HUES64 (cell line): ENCODE data around the gene RIMBP2. TPM values are rescaled to one million over a fixed set of nuclear protein-coding genes. Genes with fewer than 3 reads are reported as not detected.
"Not testable (repeated sequence)": the region's sequence is repeated elsewhere in the genome, so short reads cannot be mapped to it uniquely, and the experiment has no call there.

Experiments
- H3K27ac ChIP-seq: 2 replicates; pipeline ENCODE4 v1.7.0; 2013; ENCODE audit warnings: low read depth, low read length, inconsistent platforms
- H3K27me3 ChIP-seq: 2 replicates; pipeline ENCODE4 v1.6.1; 2013; ENCODE audit warnings: mild to moderate bottlenecking, low read length; ENCODE audit not compliant: insufficient read depth
- H3K36me3 ChIP-seq: 2 replicates; pipeline ENCODE4 v1.6.1; 2013; ENCODE audit warnings: mild to moderate bottlenecking, low read length; ENCODE audit not compliant: insufficient read depth
- H3K4me1 ChIP-seq: 2 replicates; pipeline ENCODE4 v1.6.1; 2013; ENCODE audit warnings: mild to moderate bottlenecking, low read length, moderate library complexity; ENCODE audit not compliant: insufficient read depth
- H3K4me3 ChIP-seq: 2 replicates; pipeline ENCODE4 v1.5.1; 2013; ENCODE audit warnings: mild to moderate bottlenecking, low read length, moderate library complexity
- H3K9ac ChIP-seq: 2 replicates; pipeline ENCODE4 v1.6.1; 2013; ENCODE audit warnings: mild to moderate bottlenecking, low read depth, low read length
- H3K9me3 ChIP-seq: 2 replicates; pipeline ENCODE4 v1.6.1; 2013; ENCODE audit warnings: low read depth, low read length; ENCODE audit not compliant: insufficient read depth
- WGBS: fragments of 150-250, 120-280 bp; methylation state at CpG from one replicate; pipeline ENCODE4 v1.1.7; 2013; ENCODE audit warnings: missing lambda C conversion rate; 5-methylcytosine and 5-hydroxymethylcytosine counted together
- polyA plus RNA-seq, 2 experiments: library from polyadenylated mRNA; stranded (reverse); fragments of 50-300 nt; gene quantifications; one replicate each; pipeline ENCODE4 v1.2.3, GENCODE V29; 2013

Gene RIMBP2
- 1.5 TPM for polyA plus RNA-seq (2013, experiment 1 of 2)
- 2.4 TPM for polyA plus RNA-seq (2013, experiment 2 of 2)

GRCh38 chr12:130715998-130716968 lies at the start of gene RIMBP2:
Gene RIMBP2, minus strand, starts transcription at chr12:130716299. Its CDS starts 237,286 bp downstream, at chr12:130479013.
- Histone ChIP-seq H3K9ac (no peak within 1 kb of the TSS), H3K4me3 (peak within 1 kb of the TSS; percentile 57), H3K27me3 (peaks cover 70% of the 10 kb centered on the region)

GRCh38 chr12:130765186-130765659 lies 49.1 kb upstream of the RIMBP2 start:
- Histone ChIP-seq H3K27ac (no peak overlapping the region), H3K9ac (no peak overlapping the region), H3K27me3 (no peaks in the 10 kb centered on the region), H3K36me3 (no peaks in the 10 kb centered on the region), H3K4me3 (no peak overlapping the region), H3K4me1 (no peaks in the 10 kb centered on the region), H3K9me3 (peaks cover 13% of the 10 kb centered on the region)
- 92% methylated on average over 8 of the region's 8 CpGs for WGBS

More at GRCh38 chr12:130715998-130716968, at the start of gene RIMBP2:
- 1% methylated on average over 34 of the region's 35 CpGs for WGBS
- Histone ChIP-seq H3K9me3 (peaks cover 5% of the 10 kb centered on the region; the same call in 1 of the 2 replicates), H3K27ac (no peak within 1 kb of the TSS), H3K36me3 (no peaks in the 10 kb centered on the region), H3K4me1 (0 out of 2 replicates have a peak, but pooled peaks cover 8% of the 10 kb centered on the region)

- Histone ChIP-seq H3K4me3 (no peak overlapping the region), H3K36me3 (no peaks in the 10 kb centered on the region), H3K9me3 (peaks cover 13% of the 10 kb centered on the region), H3K9ac (no peak overlapping the region), H3K27ac (no peak overlapping the region), H3K27me3 (no peaks in the 10 kb centered on the region), H3K4me1 (no peaks in the 10 kb centered on the region)
- 96% methylated on average over 14 of the region's 14 CpGs for WGBS
These were observed 48.5 kb upstream of the RIMBP2 start for GRCh38 chr12:130764475-130765185.

- no peaks in the 10 kb centered on the region for H3K4me1 ChIP-seq
- no peaks in the 10 kb centered on the region for H3K36me3 ChIP-seq
- WGBS: 96% methylated on average over 4 of the region's 4 CpGs
- H3K9ac ChIP-seq: no peak overlapping the region
- peaks cover 13% of the 10 kb centered on the region for H3K9me3 ChIP-seq
- H3K4me3 ChIP-seq: no peak overlapping the region
- H3K27me3 ChIP-seq: no peaks in the 10 kb centered on the region
- H3K27ac ChIP-seq: no peak overlapping the region
These were observed 48.0 kb upstream of the RIMBP2 start for GRCh38 chr12:130764073-130764472.

- Histone ChIP-seq H3K9me3 (peaks cover 13% of the 10 kb centered on the region), H3K36me3 (no peaks in the 10 kb centered on the region), H3K27me3 (no peaks in the 10 kb centered on the region), H3K9ac (no peak overlapping the region), H3K4me1 (no peaks in the 10 kb centered on the region), H3K4me3 (no peak overlapping the region), H3K27ac (no peak overlapping the region)
- WGBS: 80% methylated on average over 10 of the region's 10 CpGs
These were observed 46.2 kb upstream of the RIMBP2 start for GRCh38 chr12:130762319-130762675.

- H3K27me3 ChIP-seq: no peaks in the 10 kb centered on the region
- peaks cover 13% of the 10 kb centered on the region for H3K9me3 ChIP-seq
- WGBS: 65% methylated on average over 29 of the region's 29 CpGs
- no peaks in the 10 kb centered on the region for H3K4me1 ChIP-seq
- H3K36me3 ChIP-seq: no peaks in the 10 kb centered on the region
- H3K27ac ChIP-seq: no peak overlapping the region
- H3K4me3 ChIP-seq: no peak overlapping the region
- no peak overlapping the region for H3K9ac ChIP-seq
These were observed 45.6 kb upstream of the RIMBP2 start for GRCh38 chr12:130761537-130762318.

- Histone ChIP-seq H3K4me1 (no peaks in the 10 kb centered on the region), H3K27me3 (no peaks in the 10 kb centered on the region), H3K27ac (no peak overlapping the region), H3K9me3 (no peaks in the 10 kb centered on the region), H3K9ac (no peak overlapping the region), H3K36me3 (no peaks in the 10 kb centered on the region), H3K4me3 (no peak overlapping the region)
- WGBS: 94% methylated on average over 3 of the region's 3 CpGs
These were observed 38.3 kb upstream of the RIMBP2 start for GRCh38 chr12:130754234-130754901.

- Histone ChIP-seq H3K27me3 (no peaks in the 10 kb centered on the region), H3K27ac (no peak overlapping the region), H3K4me1 (peaks cover 3% of the 10 kb centered on the region; the same call in 1 of the 2 replicates), H3K9ac (no peak overlapping the region), H3K4me3 (no peak overlapping the region), H3K9me3 (no peaks in the 10 kb centered on the region), H3K36me3 (no peaks in the 10 kb centered on the region)
- 77% methylated on average over 20 of the region's 20 CpGs for WGBS
These were observed 36.7 kb upstream of the RIMBP2 start for GRCh38 chr12:130752692-130753230.

- not testable (repeated sequence) for H3K9ac ChIP-seq, H3K36me3 ChIP-seq, H3K27me3 ChIP-seq, H3K4me1 ChIP-seq, H3K9me3 ChIP-seq, H3K27ac ChIP-seq, H3K4me3 ChIP-seq
- 91% methylated on average over 10 of the region's 11 CpGs for whole genome bisulfite sequencing
These were observed 35.9 kb upstream of the RIMBP2 start for GRCh38 chr12:130752037-130752436.

GRCh38 chr12:130748786-130749185 lies 32.7 kb upstream of the RIMBP2 start:
- Histone ChIP-seq H3K9me3 (no peaks in the 10 kb centered on the region), H3K9ac (no peak overlapping the region), H3K4me1 (peaks cover 3% of the 10 kb centered on the region; the same call in 1 of the 2 replicates), H3K4me3 (no peak overlapping the region), H3K27me3 (no peaks in the 10 kb centered on the region), H3K36me3 (no peaks in the 10 kb centered on the region), H3K27ac (no peak overlapping the region)
- 73% methylated on average over 10 of the region's 10 CpGs for WGBS
